NK-92 treated with Interleukin-12 subunit alpha and Interleukin-12 subunit beta, amount 100 ng/mL, for 24 hours (cell line): ENCODE measurements around the gene SLC25A14.

Source experiments
- DNase-seq: peaks from one replicate; lab custom pipeline; 2025; lab: John Stamatoyannopoulos, UW

SLC25A14 gene

GRCh38 chrX:130378024-130378669 lies 38.4 kb downstream of the SLC25A14 start:
- DNase-seq = no peak

DNA sequence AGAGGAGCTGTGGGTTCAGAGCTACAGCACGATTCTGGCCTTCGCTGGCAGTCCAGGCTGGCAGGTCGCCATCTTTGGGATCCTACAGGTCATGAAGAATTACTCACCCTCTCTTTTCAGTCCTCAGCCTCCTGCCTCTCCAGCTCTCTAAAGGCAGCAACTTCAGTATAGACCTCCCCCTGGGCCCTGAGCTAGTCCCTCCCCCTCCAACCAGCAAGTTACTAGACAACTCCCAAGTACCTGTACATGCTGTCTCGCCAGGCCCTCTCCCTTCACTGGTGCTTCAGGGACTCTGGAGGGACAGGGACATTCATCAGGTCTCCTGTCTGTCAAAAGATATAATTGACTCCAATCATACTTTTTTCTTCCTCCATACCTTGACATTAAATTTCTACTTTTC lies 45.8 kb downstream of the SLC25A14 start, which contains the start of gene GPR119:
TSS of gene GPR119 (minus strand) at position 155 of the 400 bp plus-strand sequence. CDS start 227 bp downstream, outside the sequence.
- DNase-seq = no peak

DNA sequence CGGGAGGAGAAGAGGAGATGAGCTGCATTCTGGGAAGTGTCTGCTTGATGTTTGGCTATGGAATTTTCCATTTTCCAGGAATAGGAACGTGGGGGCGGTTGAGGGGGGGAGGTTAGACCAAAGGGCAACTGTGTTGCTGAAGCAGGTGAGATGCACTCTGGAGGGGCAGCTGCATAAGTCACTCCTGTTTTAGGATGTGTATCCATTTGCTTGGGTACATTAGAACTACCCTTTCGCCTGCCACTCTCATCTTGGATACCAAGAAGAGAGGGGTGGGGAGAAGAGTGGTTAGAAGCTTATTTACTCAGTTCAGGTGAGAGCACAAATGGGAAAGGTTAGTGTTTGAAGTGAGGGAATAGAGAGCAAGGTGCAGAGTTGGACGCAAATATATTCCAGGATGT lies 46.7 kb downstream of the SLC25A14 start:
- DNase-seq = no peak

DNA sequence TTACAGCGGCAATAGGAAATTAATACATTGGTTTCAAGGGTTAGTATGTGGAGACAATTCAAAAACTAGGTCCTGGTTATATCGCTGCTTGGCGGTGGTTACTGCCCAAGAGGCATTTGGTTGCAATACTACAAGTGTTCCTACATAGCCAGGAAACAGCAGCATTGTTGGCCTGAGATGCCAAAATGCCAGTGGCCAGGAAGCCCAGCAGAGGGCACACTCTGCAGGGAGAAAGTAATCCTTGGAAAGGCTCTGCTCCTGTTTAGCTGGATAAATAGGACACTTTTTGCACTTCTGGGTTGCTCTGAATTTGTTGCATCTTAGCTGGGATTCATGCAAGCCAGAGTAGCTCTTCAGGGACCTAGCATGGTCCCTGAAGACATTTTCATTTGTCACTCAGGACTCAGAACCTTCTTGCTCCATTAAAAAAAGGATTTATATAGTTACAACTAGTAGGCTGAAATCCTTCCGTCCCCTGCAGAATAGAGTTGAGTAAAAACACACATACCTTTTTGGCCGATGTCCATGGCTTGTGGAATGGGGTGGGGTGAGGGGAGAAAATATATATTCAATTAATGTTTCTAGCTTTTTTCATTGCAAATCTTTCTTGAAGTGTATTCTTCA lies 53.8 kb downstream of the SLC25A14 start:
- DNase-seq = no peak

GRCh38 chrX:130395341-130395740 lies 55.6 kb downstream of the SLC25A14 start:
- DNase-seq = no peak

DNA sequence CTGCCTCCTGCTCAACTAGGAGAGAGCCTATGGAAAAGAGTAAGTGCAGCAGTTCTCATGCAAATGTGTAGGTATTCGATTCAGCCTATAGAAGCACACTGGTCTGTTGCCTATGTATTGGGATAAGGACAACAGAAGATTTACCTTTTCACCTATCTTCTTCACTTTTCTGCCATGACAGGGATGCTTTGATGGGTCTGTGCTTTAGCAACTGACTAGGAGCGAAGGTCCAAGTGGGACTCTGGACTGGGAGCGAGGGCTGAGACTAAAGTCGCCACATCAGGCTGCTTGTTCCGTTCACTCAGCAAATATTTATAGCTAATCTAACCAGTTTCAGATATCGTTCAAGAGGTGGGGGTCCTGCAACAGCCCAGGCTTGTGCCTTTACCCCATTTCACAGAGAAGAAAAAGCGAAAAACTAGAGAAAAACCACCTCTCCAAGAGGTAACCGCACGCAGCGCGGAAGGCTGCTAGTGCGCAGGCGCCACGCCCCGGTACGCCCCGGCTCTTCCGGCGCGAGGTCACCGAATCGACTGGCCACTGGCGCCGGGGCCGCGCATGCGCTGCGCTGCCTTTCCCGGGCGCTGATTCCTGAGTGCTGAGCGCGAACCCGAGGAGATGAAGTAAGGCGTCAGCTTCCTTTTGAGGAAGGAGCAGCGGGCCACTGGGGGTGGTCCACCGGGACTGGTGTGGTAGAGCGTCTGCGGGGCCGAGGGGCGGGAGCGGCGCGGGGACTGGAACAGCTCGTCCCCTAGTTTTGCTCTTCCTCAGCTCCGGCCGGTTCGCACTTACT lies 61.9 kb downstream of the SLC25A14 start, which contains the start of gene RBMX2:
TSS of gene RBMX2 (plus strand) at position 573 of the 793 bp plus-strand sequence. CDS start at position 619, 46 bp downstream.
- DNase-seq = peak; percentile 61

- no peak for DNase-seq
Measured at GRCh38 chrX:130402208-130402684, 62.5 kb downstream of the SLC25A14 start.

DNA sequence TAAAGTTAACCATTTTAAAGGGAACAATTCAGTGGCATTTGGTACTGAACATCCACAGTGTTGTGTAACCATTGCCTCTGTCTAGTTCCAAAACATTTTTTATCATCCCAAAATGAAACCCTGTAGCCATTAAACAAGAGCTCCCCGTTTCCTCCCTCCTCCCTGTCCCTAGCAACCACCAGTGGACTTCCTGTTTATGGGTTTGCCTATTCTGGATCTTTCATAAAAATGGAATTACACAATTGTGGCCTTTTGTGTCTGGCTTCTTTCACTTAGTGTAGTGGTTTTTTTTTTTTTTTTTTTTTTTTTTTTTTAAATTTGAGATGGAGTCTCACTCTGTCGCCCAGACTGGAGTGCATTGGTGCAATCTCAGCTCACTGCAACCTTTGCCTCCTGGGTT lies 73.7 kb downstream of the SLC25A14 start:
- DNase-seq = no peak

DNA sequence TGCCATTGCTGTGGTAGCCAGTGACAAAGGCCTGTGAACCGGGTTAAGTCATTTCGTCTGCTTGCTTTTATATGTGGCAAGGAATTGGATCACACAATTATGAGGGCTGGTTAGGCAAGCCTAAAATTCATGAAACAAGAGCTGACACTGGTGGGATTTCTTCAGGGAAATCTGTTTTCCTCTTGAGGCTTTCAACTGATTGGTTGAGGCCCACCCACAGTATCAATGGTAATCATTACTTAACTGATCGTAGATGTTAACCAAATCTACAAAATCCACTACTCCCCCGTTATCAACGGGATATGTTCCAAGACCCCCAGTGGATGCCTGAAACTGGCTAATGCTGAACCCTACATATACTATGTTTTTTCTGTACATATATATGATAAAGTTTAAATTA lies 75.1 kb downstream of the SLC25A14 start:
- no peak for DNase-seq

- no peak for DNase-seq
Measured at GRCh38 chrX:130415201-130415600, 75.5 kb downstream of the SLC25A14 start.

DNA sequence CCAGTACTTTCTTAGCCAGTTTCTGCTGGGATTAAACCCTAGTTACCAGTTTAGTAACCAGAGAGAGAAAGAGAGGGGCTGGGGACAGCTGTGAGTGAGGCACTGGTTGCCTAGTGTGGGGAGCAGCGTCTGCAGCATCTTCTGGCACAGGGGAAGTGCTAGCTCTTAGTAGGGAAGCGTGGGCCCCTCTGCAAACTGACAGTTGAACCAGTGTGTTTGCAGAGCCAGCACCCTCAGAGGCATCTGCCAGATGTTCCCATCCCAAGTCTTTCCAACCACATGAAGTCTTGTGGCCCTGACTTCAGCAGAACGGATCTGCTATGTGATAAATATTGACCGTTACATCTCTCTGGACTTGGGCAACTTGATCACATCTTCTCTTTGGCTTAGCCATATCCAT lies 77.1 kb downstream of the SLC25A14 start:
- DNase-seq = no peak

DNA sequence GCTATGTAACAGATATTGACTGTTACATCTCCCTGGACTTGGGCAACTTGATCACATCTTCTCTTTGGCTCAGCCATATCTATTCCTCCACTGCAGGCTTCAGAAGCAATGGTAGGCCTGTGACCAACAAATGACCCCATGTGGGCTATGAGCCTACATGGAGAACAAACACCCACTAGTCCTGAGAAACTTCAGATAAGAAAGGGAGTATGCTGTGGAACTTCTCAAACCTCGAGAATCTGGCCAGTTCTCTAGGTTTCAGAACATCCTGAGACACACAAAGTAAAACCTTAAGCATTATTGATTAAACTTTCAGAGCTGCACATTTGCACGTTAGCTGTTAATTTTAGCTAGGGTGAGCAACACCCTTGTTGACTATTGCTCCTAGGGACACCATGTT lies 78.3 kb downstream of the SLC25A14 start:
- no peak for DNase-seq

- no peak for DNase-seq
Measured at GRCh38 chrX:130418740-130419139, 79.0 kb downstream of the SLC25A14 start.

GRCh38 chrX:130419263-130419662 lies 79.5 kb downstream of the SLC25A14 start:
- DNase-seq = no peak
